HG03066 (cell line): Measurements from ENCODE around the gene RAMP2.
A peak's percentile ranks its signal among the peaks of the same experiment; 100 is the strongest.
"Not testable (repeated sequence)": the region's sequence is repeated elsewhere in the genome, so short reads cannot be mapped to it uniquely, and the experiment has no call there.

Experiments used
- ATAC-seq: cut with Tn5 transposase; IDR thresholded peaks from one replicate; pipeline ENCODE4 v1.9.1; 2021; ENCODE audit warnings: low read depth; ENCODE audit not compliant: unreplicated experiment

Gene RAMP2, protein sequence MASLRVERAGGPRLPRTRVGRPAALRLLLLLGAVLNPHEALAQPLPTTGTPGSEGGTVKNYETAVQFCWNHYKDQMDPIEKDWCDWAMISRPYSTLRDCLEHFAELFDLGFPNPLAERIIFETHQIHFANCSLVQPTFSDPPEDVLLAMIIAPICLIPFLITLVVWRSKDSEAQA

GRCh38 chr17:42760652-42761581 is at the start of gene RAMP2:
Gene RAMP2 (plus strand): TSS chr17:42761227. CDS start chr17:42761262, 35 bp downstream.
- ATAC-seq, result no peak

- ATAC-seq, result no peak
These were observed 39.9 kb upstream of the RAMP2 start for GRCh38 chr17:42720996-42721583.

DNA sequence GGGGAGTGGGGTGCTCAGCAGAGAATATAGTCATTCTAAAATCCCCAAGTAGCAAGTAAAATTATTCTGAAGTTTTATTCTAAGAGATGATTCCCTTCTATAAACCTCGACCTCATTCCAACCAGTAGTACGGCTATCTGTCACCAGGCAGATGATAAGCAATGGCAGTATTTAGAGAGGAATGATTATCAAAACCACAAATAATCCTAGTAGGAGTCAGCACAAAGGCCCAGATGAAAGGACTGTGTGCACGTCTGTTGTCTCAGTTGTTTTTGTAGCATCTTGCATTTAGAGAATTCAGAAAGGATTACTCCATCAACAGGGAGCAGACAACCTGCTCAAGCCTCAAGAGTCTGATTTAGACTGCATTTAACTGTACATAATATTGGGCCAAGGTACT is 37.4 kb upstream of the RAMP2 start:
- ATAC-seq, result no peak

GRCh38 chr17:42725143-42725542 is 35.9 kb upstream of the RAMP2 start:
- ATAC-seq, result no peak

GRCh38 chr17:42740699-42741098 is 20.3 kb upstream of the RAMP2 start:
- no peak for ATAC-seq

DNA sequence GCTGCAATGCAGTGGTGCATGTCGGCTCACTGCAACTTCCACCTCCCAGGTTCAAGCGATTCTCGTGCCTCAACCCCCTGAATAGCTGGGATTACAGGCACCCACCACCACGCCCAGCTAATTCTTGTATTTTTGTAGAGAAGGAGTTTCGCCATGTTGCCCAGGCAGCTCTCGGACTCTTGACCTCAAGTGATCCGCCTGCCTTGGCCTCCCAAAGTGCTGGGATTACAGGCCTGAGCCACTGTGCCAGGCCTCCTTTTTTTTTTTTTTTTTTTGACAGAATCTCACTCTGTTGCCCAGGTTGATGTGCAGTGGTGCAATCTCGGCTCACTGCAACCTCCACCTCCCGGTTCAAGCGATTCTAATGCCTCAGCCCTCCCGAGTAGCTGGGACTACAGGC is 18.1 kb upstream of the RAMP2 start:
- not testable (repeated sequence) for ATAC-seq

DNA sequence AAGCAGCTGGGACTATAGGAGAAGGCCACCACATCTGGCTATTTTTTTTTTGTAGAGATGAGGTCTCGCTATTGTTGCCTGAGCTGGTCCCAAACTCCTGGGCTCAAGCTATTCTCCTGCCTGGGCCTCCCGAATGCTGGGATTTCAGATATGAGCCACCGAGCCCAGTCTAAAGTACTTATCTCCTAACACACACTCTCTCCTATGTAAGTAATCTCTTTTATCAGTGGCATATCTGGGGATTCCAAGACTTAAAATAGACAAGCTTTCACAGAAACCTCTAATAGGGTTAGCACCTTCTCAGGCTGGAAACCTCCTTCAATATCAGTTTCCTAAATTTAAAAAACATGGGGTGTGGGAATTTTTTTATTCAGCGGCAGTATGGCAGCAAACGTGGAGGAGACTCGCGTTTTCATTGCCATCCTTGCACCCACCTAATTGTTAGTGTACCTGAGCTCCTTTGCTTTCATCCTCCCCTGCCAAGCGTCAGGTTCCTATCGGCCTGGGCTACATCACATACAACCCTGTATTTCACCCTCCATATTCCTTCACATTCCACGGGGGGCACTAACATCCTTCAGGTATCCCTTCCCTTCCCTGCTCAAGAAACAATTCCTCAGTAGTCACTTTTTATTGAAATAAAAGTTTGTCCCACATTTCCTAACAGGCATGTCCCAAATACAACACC is 17.3 kb upstream of the RAMP2 start:
- ATAC-seq, result no peak

GRCh38 chr17:42744283-42744805 is 16.7 kb upstream of the RAMP2 start:
- ATAC-seq, result peak; percentile 47

- peak; percentile 73 for ATAC-seq
These were observed 16.0 kb upstream of the RAMP2 start, which contains the start of gene EZH1 for GRCh38 chr17:42744806-42745617. Gene EZH1 (minus strand): TSS chr17:42745040. CDS start chr17:42728941, 16,099 bp downstream.

- ATAC-seq, result no peak
These were observed 12.7 kb upstream of the RAMP2 start for GRCh38 chr17:42748202-42748907.

DNA sequence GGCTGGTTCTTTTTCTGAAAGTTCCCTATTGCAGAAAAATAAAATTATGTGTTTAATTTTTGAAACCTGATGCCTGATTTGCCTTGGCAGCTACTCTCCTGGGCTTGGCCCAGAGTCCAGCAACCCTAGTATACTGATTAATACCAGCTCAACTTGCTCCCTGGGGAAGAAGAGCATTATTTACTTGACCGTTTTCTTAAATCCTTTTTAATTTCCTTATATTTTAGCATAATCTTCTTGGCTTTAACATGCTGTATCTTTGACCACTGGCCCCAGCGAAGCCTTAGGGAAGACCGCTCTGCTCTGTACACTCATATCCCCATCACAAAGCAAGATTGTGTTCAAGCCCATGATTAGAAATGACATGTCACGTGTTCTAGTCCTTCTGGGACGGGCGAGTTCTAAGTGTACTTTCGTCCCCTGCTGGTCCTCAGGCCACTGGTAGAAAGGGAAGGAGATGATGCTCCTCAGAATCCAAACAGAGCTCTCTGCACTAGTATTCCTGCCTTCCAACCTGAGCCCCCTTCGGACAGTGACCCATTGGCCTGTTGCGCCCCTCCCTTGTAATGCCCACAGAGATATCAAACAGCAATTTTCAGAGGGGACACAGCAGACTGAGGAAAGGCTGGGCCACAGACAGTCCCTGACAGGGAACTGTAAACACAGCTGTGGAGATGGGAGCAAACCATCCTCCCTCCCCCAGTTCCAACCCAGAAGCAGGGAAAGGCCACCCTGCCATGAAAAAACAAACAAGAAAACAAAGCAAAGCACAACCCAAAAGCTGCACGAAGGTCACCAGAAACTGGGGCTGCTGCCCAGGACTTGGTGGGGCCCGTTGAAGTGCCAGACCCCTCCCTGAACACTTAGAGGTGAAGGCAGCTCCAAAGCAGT is 11.9 kb upstream of the RAMP2 start:
- ATAC-seq, result no peak

DNA sequence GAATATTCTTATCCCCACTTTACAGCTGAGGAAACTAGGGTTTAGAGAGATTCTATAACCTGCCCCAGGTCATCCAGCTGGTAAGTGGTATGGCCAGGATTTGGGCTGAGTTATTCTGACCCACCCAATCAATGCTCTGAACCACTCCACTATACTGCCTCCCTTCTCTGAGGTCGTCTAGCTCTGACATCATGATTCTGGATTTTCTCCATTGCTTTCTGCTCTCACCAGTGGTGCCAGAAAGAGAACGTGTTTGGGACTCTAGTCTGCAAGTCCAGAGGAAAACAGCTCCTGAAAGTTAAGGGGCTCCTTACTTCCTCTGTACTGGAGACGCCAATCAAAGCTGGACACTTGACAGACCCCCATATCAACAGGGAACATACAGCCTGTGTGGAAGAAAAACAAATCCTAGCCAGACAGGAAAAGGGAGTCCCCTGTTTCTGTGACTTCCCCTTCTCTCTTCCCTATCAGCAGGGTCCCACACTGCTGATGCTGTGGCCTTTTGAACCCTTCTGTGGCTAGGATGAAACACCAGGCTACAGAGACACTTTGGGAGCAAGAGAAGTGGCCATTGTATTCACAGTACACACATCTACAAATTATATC is 10.2 kb upstream of the RAMP2 start:
- no peak for ATAC-seq

GRCh38 chr17:42751628-42752027 is 9.4 kb upstream of the RAMP2 start:
- ATAC-seq, result no peak

DNA sequence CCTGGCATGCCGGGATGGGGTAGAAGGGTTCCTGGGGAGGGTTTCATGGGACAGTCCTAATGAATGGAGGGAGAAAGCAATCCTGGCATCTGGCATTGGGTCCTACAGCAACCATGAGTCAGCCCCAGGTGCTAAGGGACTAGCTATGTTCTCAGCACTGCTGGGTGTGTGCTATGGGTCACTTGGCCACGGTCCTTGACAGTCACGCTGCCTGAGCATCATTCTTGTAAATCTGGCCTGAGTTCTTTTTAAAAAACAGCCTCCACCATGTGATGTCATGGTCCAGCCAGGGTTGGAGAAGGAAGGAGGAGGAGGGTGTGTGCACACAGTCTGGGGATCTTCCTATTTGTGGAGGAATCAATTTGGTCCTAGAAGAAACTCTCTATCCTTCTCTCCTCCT is 6.2 kb upstream of the RAMP2 start:
- no peak for ATAC-seq

DNA sequence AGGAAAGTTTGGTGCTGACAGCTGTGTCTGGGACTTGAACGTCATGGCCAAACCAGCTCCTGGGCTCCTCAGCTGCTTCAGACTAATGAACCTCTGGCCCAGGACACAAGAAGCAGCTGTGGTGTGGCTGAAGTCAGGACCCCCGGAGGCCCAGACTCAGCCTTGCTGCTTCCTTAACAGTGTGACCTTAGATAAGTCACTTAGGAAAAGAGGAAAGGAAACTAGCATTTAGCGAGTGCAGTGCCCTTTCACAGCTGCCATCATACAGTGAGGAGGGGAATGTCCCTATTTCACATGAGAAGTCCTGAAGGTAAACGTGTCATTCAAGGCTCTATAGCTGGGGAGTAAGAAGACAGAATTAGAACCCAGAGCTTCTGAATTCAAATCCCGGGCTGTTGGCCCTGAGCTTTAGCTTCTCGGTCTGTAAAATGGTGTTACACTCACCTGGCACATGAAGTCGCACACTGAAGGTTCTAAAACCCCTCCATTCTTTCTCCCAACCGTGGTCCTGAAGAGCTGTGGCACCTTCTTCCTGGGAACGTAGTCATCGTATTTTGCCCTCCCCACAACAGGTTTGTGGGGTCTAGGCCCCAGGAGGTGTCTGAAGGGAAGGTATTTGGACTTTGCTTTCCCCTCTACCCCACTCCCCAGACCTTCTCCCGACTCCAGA is 910 bp upstream of the RAMP2 start:
- ATAC-seq, result no peak

GRCh38 chr17:42761638-42762037 is 611 bp downstream of the RAMP2 start:
- no peak for ATAC-seq

DNA sequence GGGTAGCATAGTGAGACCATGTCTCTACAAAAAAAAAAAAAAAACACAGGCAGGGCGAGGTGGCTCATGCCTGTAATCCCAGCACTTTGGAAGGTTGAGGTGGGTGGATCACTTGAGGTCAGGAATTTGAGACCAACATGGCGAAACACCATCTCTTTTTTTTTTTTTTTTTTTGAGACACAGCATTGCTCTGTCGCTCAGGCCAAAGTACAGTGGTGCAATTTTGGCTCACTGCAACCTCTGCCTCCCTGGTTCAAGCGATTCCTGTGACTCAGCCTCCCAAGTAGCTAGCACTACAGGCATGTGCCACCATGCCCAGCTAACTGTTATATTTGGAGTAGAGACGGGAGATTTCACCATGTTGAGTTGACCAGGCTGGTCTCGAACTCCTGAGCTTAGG is 5.1 kb downstream of the RAMP2 start:
- ATAC-seq, result no peak
